Body of pancreas (tissue), 4 donors: ENCODE measurements around the gene SOX6.

ENCODE experiments used
- POLR2A ChIP-seq, 3 donors: fragments of 450-650 bp; IDR thresholded peaks; one replicate each; pipeline ENCODE4 v1.6.1; 2016; ENCODE audit warnings: antibody characterized with exemption in 3 of 3, mild to moderate bottlenecking in 2 of 3
- TF ChIP-seq, protein P1 (sequence below), 7 experiments: fragments of 450-650 bp in 4 of 7; fragments of 200-600 bp in 3 of 7; sonication (generic) in 3 of 7; IDR thresholded peaks; one replicate each; pipeline ENCODE4 v1.5.1; 2016 to 2019; ENCODE audit warnings: antibody characterized with exemption in 7 of 7

DNA sequence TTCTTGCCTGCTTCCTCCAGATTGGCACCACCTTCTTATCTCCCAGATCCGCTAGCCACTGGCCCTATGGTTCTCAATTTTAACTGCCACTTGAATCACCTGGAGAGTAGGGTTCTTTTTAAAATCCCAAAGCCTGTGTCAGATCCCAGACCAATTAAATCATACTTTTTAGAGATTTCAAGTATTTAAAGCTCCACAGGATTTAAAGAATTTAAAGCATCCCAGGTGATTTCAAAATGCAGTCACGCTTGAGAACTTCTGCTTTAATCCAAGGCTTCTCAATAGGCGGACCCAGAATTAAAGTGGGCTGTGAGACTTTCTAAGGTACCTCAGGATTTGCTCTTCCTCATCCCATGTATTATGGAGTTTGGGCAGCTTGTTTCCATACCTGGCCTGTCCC is 400.0 kb downstream of the SOX6 start:
- no peak for TF ChIP-seq POLR2A (IDR thresholded peaks at IDR 0.05)
- TF ChIP-seq, protein P1, sequence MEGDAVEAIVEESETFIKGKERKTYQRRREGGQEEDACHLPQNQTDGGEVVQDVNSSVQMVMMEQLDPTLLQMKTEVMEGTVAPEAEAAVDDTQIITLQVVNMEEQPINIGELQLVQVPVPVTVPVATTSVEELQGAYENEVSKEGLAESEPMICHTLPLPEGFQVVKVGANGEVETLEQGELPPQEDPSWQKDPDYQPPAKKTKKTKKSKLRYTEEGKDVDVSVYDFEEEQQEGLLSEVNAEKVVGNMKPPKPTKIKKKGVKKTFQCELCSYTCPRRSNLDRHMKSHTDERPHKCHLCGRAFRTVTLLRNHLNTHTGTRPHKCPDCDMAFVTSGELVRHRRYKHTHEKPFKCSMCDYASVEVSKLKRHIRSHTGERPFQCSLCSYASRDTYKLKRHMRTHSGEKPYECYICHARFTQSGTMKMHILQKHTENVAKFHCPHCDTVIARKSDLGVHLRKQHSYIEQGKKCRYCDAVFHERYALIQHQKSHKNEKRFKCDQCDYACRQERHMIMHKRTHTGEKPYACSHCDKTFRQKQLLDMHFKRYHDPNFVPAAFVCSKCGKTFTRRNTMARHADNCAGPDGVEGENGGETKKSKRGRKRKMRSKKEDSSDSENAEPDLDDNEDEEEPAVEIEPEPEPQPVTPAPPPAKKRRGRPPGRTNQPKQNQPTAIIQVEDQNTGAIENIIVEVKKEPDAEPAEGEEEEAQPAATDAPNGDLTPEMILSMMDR (IDR thresholded peaks at IDR 0.05), result no peak
